ENCODE results near the gene LDLRAD3.

DNA sequence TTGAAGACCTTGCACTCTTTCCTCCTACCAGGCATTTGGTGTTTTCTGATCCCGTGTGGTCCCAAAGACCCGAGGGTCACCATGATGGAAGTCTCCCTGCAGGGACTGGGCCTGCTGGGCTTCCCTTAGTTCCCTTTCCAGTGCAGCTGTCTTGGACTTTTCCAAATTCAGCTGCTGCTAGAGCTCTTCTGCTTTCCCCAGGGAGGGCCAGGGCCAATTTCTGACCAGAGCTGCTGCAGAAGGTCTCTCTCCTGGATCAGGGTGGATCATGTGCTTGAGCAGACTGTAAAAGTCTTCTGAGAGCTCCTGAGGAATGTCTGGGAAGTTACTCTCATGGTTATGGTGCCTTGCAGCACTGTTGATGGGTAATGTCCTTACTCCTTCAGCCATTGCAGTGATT lies 23.2 kb downstream of the LDLRAD3 start:
- TF ChIP-seq, protein P1, sequence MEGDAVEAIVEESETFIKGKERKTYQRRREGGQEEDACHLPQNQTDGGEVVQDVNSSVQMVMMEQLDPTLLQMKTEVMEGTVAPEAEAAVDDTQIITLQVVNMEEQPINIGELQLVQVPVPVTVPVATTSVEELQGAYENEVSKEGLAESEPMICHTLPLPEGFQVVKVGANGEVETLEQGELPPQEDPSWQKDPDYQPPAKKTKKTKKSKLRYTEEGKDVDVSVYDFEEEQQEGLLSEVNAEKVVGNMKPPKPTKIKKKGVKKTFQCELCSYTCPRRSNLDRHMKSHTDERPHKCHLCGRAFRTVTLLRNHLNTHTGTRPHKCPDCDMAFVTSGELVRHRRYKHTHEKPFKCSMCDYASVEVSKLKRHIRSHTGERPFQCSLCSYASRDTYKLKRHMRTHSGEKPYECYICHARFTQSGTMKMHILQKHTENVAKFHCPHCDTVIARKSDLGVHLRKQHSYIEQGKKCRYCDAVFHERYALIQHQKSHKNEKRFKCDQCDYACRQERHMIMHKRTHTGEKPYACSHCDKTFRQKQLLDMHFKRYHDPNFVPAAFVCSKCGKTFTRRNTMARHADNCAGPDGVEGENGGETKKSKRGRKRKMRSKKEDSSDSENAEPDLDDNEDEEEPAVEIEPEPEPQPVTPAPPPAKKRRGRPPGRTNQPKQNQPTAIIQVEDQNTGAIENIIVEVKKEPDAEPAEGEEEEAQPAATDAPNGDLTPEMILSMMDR (IDR thresholded peaks at IDR 0.05), result no peak
- TF ChIP-seq POLR2A (IDR thresholded peaks at IDR 0.05) (no peak), POLR2AphosphoS5 (IDR thresholded peaks at IDR 0.05) (no peak)

All from prostate gland (tissue), 2 donors.